Lung (tissue), 12 donors: ENCODE data around the gene KCNC4. TPM values are rescaled to one million over a fixed set of nuclear protein-coding genes. Genes with fewer than 3 reads are reported as not detected.

Source experiments
- ATAC-seq: fragments of 200-7000 bp; cut with Tn5 transposase; one replicate; pipeline ENCODE4 v1.9.1; 2020; ENCODE audit warnings: moderate number of reproducible peaks; ENCODE audit not compliant: insufficient read depth, low FRiP score
- DNase-seq, 3 donors: peaks; one replicate each; pipeline ENCODE4 v3.0.0-alpha.2; 2013 to 2017
- H3K27ac ChIP-seq, 2 donors: one replicate each; pipeline ENCODE4 v1.5.1; 2013; ENCODE audit warnings: mild to moderate bottlenecking in 2 of 2, moderate library complexity in 2 of 2, control low read depth in 1 of 2, inconsistent platforms in 1 of 2, low read depth in 1 of 2, low read length in 1 of 2
- H3K27me3 ChIP-seq, 3 donors: one replicate each; pipeline ENCODE4 v1.5.1; 2013; ENCODE audit warnings: low read length in 2 of 3; ENCODE audit not compliant: control insufficient read depth in 3 of 3, insufficient read depth in 3 of 3
- H3K36me3 ChIP-seq, 4 donors: one replicate each; pipeline ENCODE4 v1.5.1; 2013; ENCODE audit warnings: low read length in 4 of 4, mild to moderate bottlenecking in 1 of 4, moderate library complexity in 1 of 4; ENCODE audit not compliant: control insufficient read depth in 4 of 4, insufficient read depth in 4 of 4
- H3K4me1 ChIP-seq, 5 donors: one replicate each; pipeline ENCODE4 v1.5.1; 2013; ENCODE audit warnings: low read length in 5 of 5, mild to moderate bottlenecking in 2 of 5, moderate library complexity in 1 of 5; ENCODE audit not compliant: control insufficient read depth in 5 of 5, insufficient read depth in 5 of 5
- H3K4me3 ChIP-seq: one replicate; pipeline ENCODE4 v1.5.1; 2013; ENCODE audit warnings: mild to moderate bottlenecking, control low read depth, moderate library complexity
- H3K9ac ChIP-seq, 2 donors: one replicate each; pipeline ENCODE4 v1.5.1; 2013; ENCODE audit warnings: low read length in 2 of 2, control low read depth in 1 of 2; ENCODE audit not compliant: insufficient read depth in 1 of 2
- H3K9me3 ChIP-seq, 4 donors: one replicate each; pipeline ENCODE4 v1.5.1; 2013; ENCODE audit warnings: low read length in 3 of 4, mild to moderate bottlenecking in 1 of 4, moderate library complexity in 1 of 4; ENCODE audit not compliant: control insufficient read depth in 4 of 4, insufficient read depth in 3 of 4
- WGBS, 2 donors: extraction: QIAGEN DNeasy Blood & Tissue Kit; methylation state at CpG; one replicate each; pipeline ENCODE4 v1.1.7; 2013; 5-methylcytosine and 5-hydroxymethylcytosine counted together
- polyA plus RNA-seq, 2 donors: library from polyadenylated mRNA; stranded (reverse); fragments of 200-250 nt; gene quantifications; one replicate each; pipeline ENCODE4 v1.2.1, GENCODE V29; 2013
- total RNA-seq, 2 donors: library from RNA; depleted of rRNA in 1 of 2; stranded (reverse); fragments of >200 nt in 1 of 2; gene quantifications; one replicate each; pipeline ENCODE4 v1.2.1, GENCODE V29; 2014 to 2021
- TF ChIP-seq, protein P1 (sequence below): IDR thresholded peaks from 2 replicates; pipeline ENCODE4 v1.5.1; 2012; ENCODE audit warnings: mild to moderate bottlenecking; ENCODE audit errors: control extremely low read depth, extremely low read depth
- donor health status: control.
- donor health status: control.
- donor health status: Bipolar disorder and iron deficiency.
- donor health status: healthy.
- donor health status: DM: yes; HTN: yes; CAD: no.

KCNC4 gene
- total and polyA plus RNA-seq, 4 donors: 3.1 to 9.2 (median 3.5) TPM

DNA sequence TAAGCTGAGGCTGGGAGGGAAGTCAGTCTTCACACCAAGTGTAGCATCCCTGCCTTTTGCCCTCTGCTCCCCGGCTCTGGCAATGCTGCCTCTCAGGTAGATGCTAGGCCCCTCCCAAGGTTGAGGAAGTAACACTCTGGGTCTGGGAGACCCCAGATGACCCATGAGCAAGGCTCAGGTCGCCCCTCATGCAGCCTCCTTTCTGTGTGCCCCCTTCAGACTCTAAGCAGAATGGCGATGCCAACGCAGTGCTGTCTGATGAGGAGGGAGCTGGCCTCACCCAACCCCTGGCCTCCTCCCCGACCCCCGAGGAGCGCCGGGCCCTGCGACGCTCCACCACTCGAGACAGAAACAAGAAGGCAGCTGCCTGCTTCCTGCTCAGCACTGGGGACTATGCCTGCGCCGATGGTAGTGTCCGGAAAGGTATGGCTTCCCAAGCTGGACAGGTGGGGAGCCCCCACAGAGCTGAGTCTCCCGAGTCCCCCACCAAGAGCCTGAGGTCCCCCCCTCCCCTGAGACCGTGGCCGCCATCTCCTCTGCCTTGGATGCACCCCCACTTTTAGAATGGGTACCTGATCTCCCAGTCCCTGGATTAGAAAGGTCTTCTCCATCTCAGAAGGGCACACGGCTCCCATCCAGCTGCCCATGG lies 15.8 kb downstream of the KCNC4 start:
- TF ChIP-seq, protein P1, sequence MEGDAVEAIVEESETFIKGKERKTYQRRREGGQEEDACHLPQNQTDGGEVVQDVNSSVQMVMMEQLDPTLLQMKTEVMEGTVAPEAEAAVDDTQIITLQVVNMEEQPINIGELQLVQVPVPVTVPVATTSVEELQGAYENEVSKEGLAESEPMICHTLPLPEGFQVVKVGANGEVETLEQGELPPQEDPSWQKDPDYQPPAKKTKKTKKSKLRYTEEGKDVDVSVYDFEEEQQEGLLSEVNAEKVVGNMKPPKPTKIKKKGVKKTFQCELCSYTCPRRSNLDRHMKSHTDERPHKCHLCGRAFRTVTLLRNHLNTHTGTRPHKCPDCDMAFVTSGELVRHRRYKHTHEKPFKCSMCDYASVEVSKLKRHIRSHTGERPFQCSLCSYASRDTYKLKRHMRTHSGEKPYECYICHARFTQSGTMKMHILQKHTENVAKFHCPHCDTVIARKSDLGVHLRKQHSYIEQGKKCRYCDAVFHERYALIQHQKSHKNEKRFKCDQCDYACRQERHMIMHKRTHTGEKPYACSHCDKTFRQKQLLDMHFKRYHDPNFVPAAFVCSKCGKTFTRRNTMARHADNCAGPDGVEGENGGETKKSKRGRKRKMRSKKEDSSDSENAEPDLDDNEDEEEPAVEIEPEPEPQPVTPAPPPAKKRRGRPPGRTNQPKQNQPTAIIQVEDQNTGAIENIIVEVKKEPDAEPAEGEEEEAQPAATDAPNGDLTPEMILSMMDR: no peak

DNA sequence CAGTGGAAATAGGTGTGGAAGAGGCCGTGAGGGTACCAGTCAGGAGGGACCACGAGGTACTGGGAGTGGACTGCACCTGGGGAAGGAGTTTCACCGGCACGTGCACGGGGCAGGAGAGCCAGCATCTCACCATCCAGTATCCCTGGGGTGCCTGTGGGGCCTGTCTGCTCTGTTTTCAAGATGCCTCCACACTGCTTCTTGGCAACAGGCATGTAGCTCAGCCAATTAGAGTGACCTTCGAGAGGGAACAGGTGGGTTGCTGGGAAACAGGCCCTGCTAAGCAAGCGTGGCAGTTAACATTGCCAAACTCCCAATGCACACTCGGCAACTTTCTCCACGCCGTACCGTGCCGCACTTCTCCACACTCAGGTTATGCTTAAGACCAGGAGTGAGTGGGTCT lies 17.7 kb downstream of the KCNC4 start:
- H3K9ac ChIP-seq: no peak overlapping the region
- ATAC-seq (no peak), DNase-seq (no peak)
- H3K36me3 ChIP-seq: peaks cover 0 to 24% (median 0%) of the 10 kb centered on the region in 4 donors
- no peak overlapping the region for H3K4me3 ChIP-seq
- H3K27me3 ChIP-seq: no peaks in the 10 kb centered on the region
- TF ChIP-seq, protein P1: no peak
- H3K9me3 ChIP-seq: peaks cover 0 to 10% (median 2%) of the 10 kb centered on the region in 4 donors
- 93 to 95% methylated on average over 12 of the region's 12 CpGs for WGBS, 2 donors
- no peak overlapping the region for H3K27ac ChIP-seq
- no peaks in the 10 kb centered on the region for H3K4me1 ChIP-seq

More for the DNA sequence above, 15.8 kb downstream of the KCNC4 start:
- Histone ChIP-seq H3K27me3 (no peaks in the 10 kb centered on the region), H3K9ac (no peak overlapping the region), H3K9me3 (no peaks in the 10 kb centered on the region), H3K4me1 (no peaks in the 10 kb centered on the region), H3K4me3 (no peak overlapping the region), H3K27ac (no peak overlapping the region), H3K36me3 (peaks cover 0 to 22% (median 0%) of the 10 kb centered on the region in 4 donors)
- DNase-seq: no peak
- WGBS, 2 donors: 94 to 95% methylated on average over 18 of the region's 18 CpGs
- ATAC-seq: no peak

DNA sequence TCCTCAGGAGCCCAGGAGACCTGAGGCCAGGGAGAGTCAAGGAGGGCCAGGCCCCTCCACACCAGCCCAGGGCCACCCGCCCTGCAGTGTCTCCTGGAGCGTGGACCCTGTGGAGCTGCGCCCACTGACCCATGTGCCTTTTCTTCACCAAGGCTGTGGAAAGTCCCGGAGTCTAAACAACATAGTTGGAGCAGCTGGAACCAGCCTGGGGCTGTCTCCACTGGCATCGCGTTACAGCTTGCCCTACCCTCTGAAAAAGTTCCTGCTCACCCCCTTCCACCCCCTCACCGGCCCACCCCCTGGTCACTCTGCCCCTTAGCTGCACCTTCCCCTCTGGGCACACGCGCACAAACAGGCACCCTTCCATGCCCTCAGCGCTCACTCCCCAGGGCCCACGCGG lies 18.3 kb downstream of the KCNC4 start:
- Histone ChIP-seq H3K4me1 (no peaks in the 10 kb centered on the region), H3K9me3 (peaks cover 0 to 12% (median 2%) of the 10 kb centered on the region in 4 donors), H3K27me3 (no peaks in the 10 kb centered on the region), H3K4me3 (no peak overlapping the region), H3K27ac (no peak overlapping the region), H3K36me3 (peaks cover 0 to 22% (median 0%) of the 10 kb centered on the region in 4 donors), H3K9ac (no peak overlapping the region)
- TF ChIP-seq, protein P1: no peak
- ATAC-seq: no peak
- no peak for DNase-seq
- 89 to 94% methylated on average over 10 to 12 of the region's 12 CpGs for WGBS, 2 donors

DNA sequence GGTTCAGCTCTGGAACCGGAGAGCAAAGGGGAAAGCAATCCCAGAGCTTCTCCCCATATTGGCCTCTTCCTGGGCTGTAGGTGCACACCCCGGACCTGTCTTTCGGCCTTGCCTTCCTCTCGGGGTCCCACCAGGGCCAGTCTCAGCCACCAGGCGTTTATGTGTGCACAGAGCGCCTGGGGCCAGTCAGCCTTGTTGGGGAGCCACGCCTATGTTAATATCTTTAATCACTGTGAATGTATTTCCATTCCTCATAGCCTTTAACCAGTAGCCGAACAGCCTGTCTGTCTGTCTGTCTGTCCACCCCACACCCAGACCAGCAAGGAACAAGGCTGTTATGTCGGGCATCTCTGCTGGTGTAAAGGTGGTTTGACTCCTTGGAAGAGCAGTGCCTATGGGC lies 18.8 kb downstream of the KCNC4 start:
- Histone ChIP-seq H3K4me1 (no peaks in the 10 kb centered on the region), H3K9ac (no peak overlapping the region), H3K36me3 (peaks cover 0 to 21% (median 0%) of the 10 kb centered on the region in 4 donors), H3K27ac (no peak overlapping the region), H3K9me3 (peaks cover 0 to 13% (median 2%) of the 10 kb centered on the region in 4 donors), H3K4me3 (no peak overlapping the region), H3K27me3 (no peaks in the 10 kb centered on the region)
- 85 to 92% methylated on average over 7 to 9 of the region's 9 CpGs for WGBS, 2 donors
- DNase-seq (no peak), ATAC-seq (no peak)
- TF ChIP-seq, protein P1: no peak
